Natural killer cell (primary cell): Measurements from ENCODE around the gene NAT9. TPM values are rescaled to one million over a fixed set of nuclear protein-coding genes. Genes with fewer than 3 reads are reported as not detected.
A peak's percentile ranks its signal among the peaks of the same experiment; 100 is the strongest.

Source experiments
- ATAC-seq, 3 donors: fragments of 150-1000 bp in 2 of 3; fragments of 200-7000 bp in 1 of 3; cut with Tn5 transposase; 1 replicate in 1 of 3; 2 replicates in 2 of 3; pipeline ENCODE4 v1.10.0; 2021; ENCODE audit warnings: mild to moderate bottlenecking in 2 of 3, moderate library complexity in 2 of 3
- DNase-seq, 2 donors: peaks; one replicate each; pipeline versions ENCODE4 v3.0.0 to v3.0.0-alpha.2; 2013 to 2021; ENCODE audit warnings: mixed read lengths in 1 of 2
- H3K27ac ChIP-seq: one replicate; pipeline ENCODE4 v1.5.1; 2013; ENCODE audit warnings: mild to moderate bottlenecking, low read length
- H3K27me3 ChIP-seq: one replicate; pipeline ENCODE4 v1.6.1; 2013; ENCODE audit warnings: low read length; ENCODE audit not compliant: control insufficient read depth, insufficient read depth
- H3K36me3 ChIP-seq: one replicate; pipeline ENCODE4 v1.6.1; 2013; ENCODE audit warnings: low read length; ENCODE audit not compliant: control insufficient read depth, insufficient read depth
- H3K4me1 ChIP-seq: one replicate; pipeline ENCODE4 v1.6.1; 2013; ENCODE audit warnings: low read length; ENCODE audit not compliant: control insufficient read depth, insufficient read depth
- H3K4me3 ChIP-seq: one replicate; pipeline ENCODE4 v1.5.1; 2013; ENCODE audit warnings: low read length
- H3K9me3 ChIP-seq: one replicate; pipeline ENCODE4 v1.6.1; 2013; ENCODE audit warnings: low read length; ENCODE audit not compliant: control insufficient read depth, insufficient read depth
- H3K27ac Mint-ChIP-seq, 2 donors: one replicate each; pipeline ENCODE4 v1.8.0; 2022; ENCODE audit warnings: mild to moderate bottlenecking in 2 of 2, mixed read lengths in 2 of 2, moderate library complexity in 1 of 2
- H3K27me3 Mint-ChIP-seq, 2 donors: one replicate each; pipeline ENCODE4 v1.8.0; 2022; ENCODE audit warnings: low read depth in 2 of 2, mixed read lengths in 2 of 2
- H3K36me3 Mint-ChIP-seq: one replicate; pipeline ENCODE4 v1.8.0; 2022; ENCODE audit warnings: mixed read lengths
- H3K4me1 Mint-ChIP-seq, 2 donors: one replicate each; pipeline ENCODE4 v1.8.0; 2022; ENCODE audit warnings: mixed read lengths in 2 of 2
- H3K4me3 Mint-ChIP-seq: one replicate; pipeline ENCODE4 v1.8.0; 2022; ENCODE audit warnings: mild to moderate bottlenecking, moderate library complexity, mixed read lengths
- H3K9me3 Mint-ChIP-seq, 2 donors: one replicate each; pipeline ENCODE4 v1.8.0; 2022; ENCODE audit warnings: mixed read lengths in 2 of 2
- WGBS: methylation state at CpG from one replicate; pipeline ENCODE4 v1.1.7; 2013; ENCODE audit warnings: missing lambda C conversion rate; ENCODE audit not compliant: insufficient coverage; 5-methylcytosine and 5-hydroxymethylcytosine counted together
- intact Hi-C: fragments of 100-400 bp; cut with micrococcal nuclease; formaldehyde crosslinking; loops from one replicate; pipeline ENCODE4 v1.14.2; 2022
- total RNA-seq, 4 donors: library from RNA; stranded (reverse); fragments of 120-200 nt in 1 of 4; gene quantifications; one replicate each; pipeline versions ENCODE4 v1.2.3 to v1.2.4, GENCODE V29; 2013 to 2022
- TF ChIP-seq, protein P1 (sequence below): fragments of 200-600 bp; IDR thresholded peaks from one replicate; pipeline ENCODE4 v1.8.0; 2022; ENCODE audit warnings: antibody characterized with exemption

NAT9 gene
- total RNA-seq, 3 donors from 2014 or later (not counting 1 experiment from before 2014, with no cell fraction given) = 20.0 to 27.2 (median 24.8) TPM

DNA sequence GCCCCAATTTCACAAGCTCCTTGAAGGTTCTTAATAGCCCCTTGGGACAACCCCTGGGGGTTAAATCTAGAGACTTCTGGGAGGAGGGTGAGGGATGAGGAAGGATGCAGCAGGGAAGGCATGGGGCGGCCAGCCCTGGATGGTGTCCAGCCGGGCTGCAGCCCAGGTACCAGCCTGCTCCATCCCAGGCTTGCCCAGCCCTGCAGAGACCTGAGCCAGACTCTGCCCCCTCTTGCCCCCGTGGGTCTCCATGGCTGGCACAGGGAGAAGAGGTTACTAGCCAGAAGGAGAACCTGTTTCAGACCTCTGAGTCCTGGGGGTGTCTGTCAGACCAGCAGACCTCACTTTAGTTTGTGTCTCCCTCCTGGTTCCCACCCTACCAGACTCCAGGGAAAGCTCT, 19.3 kb downstream of the NAT9 start:
- Histone ChIP-seq H3K4me3 (no peak overlapping the region), H3K9me3 (no peaks in the 10 kb centered on the region), H3K27me3 (no peaks in the 10 kb centered on the region), H3K4me1 (peaks cover 100% of the 10 kb centered on the region), H3K27ac (peak overlapping the region; percentile 15), H3K36me3 (peaks cover 28% of the 10 kb centered on the region)
- Mint-ChIP-seq H3K27ac (peak overlapping the region; percentile 85 to 92), H3K4me1 (peaks cover 85 to 93% of the 10 kb centered on the region in 2 donors), H3K27me3 (no peaks in the 10 kb centered on the region), H3K4me3 (peak overlapping the region; percentile 70), H3K9me3 (no peaks in the 10 kb centered on the region), H3K36me3 (no peaks in the 10 kb centered on the region)
- ATAC-seq = no peak
- TF ChIP-seq, protein P1, sequence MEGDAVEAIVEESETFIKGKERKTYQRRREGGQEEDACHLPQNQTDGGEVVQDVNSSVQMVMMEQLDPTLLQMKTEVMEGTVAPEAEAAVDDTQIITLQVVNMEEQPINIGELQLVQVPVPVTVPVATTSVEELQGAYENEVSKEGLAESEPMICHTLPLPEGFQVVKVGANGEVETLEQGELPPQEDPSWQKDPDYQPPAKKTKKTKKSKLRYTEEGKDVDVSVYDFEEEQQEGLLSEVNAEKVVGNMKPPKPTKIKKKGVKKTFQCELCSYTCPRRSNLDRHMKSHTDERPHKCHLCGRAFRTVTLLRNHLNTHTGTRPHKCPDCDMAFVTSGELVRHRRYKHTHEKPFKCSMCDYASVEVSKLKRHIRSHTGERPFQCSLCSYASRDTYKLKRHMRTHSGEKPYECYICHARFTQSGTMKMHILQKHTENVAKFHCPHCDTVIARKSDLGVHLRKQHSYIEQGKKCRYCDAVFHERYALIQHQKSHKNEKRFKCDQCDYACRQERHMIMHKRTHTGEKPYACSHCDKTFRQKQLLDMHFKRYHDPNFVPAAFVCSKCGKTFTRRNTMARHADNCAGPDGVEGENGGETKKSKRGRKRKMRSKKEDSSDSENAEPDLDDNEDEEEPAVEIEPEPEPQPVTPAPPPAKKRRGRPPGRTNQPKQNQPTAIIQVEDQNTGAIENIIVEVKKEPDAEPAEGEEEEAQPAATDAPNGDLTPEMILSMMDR = no peak
- intact Hi-C loops = no loop called here
- 56% methylated on average over 3 of the region's 3 CpGs for WGBS
- no peak for DNase-seq

DNA sequence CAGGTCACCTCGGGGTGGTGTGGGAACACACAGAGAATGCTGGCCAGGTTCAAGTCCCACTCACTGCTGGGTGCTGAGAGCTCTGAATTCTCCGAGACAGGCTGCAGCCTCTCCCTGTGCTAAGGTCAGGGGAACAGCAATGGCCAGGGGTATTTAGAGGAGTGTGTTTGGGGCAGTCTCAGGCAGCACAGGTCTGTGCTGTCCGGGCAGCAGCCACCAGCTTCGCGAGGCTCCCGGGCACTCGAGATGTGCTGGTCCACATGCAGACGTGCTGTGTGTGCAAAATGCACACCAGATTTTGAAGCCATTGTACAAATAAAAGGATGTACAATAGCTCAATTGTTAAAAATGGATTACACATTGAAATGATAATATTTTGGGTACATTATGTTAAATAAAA, 20.6 kb downstream of the NAT9 start:
- no peaks in the 10 kb centered on the region for H3K9me3 Mint-ChIP-seq
- H3K36me3 Mint-ChIP-seq = no peaks in the 10 kb centered on the region
- H3K27me3 Mint-ChIP-seq = no peaks in the 10 kb centered on the region
- 65% methylated on average over 8 of the region's 8 CpGs for WGBS
- Histone ChIP-seq H3K9me3 (no peaks in the 10 kb centered on the region), H3K4me3 (no peak overlapping the region), H3K36me3 (peaks cover 24% of the 10 kb centered on the region), H3K4me1 (peaks cover 99% of the 10 kb centered on the region), H3K27ac (peak overlapping the region; percentile 8), H3K27me3 (no peaks in the 10 kb centered on the region)
- H3K27ac Mint-ChIP-seq = peak overlapping the region; percentile 92 to 93
- TF ChIP-seq, protein P1 = no peak
- DNase-seq (no peak), ATAC-seq (no peak)
- intact Hi-C loops = no loop called here
- peaks cover 88 to 92% of the 10 kb centered on the region in 2 donors for H3K4me1 Mint-ChIP-seq
- H3K4me3 Mint-ChIP-seq = peak overlapping the region; percentile 99

DNA sequence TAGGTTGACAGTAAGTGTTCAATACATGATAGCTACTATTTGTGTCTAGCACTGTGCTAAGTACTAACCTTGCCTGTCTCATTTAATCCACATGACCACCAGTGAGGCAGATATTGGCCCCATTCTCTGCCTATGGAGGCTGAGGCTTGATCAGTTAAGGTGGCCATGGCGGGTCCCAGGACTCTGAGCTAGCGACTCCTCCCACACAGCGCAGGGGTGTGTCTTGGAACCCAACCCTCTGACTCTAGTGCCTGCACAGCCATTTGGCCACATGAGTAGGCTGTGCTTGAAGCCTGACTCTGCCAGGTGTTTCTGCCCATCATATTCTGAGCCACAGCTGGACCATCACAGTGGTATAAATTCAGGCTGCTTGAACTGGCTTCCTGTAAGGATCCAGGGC, 21.3 kb downstream of the NAT9 start:
- Histone ChIP-seq H3K9me3 (no peaks in the 10 kb centered on the region), H3K27ac (peak overlapping the region; percentile 8), H3K4me1 (peaks cover 99% of the 10 kb centered on the region), H3K4me3 (no peak overlapping the region), H3K27me3 (no peaks in the 10 kb centered on the region), H3K36me3 (peaks cover 25% of the 10 kb centered on the region)
- DNase-seq = peak in 1 of 2 donors; percentile 42
- Mint-ChIP-seq H3K9me3 (no peaks in the 10 kb centered on the region), H3K27ac (peak overlapping the region; percentile 92 to 93), H3K4me1 (peaks cover 87 to 92% of the 10 kb centered on the region in 2 donors), H3K36me3 (no peaks in the 10 kb centered on the region), H3K4me3 (peak overlapping the region; percentile 99), H3K27me3 (no peaks in the 10 kb centered on the region)
- 65% methylated on average over 3 of the region's 3 CpGs for whole genome bisulfite sequencing
- peak in 1 of 3 donors; percentile 6 for ATAC-seq
- intact Hi-C loops = no loop called here
- TF ChIP-seq, protein P1 = no peak

DNA sequence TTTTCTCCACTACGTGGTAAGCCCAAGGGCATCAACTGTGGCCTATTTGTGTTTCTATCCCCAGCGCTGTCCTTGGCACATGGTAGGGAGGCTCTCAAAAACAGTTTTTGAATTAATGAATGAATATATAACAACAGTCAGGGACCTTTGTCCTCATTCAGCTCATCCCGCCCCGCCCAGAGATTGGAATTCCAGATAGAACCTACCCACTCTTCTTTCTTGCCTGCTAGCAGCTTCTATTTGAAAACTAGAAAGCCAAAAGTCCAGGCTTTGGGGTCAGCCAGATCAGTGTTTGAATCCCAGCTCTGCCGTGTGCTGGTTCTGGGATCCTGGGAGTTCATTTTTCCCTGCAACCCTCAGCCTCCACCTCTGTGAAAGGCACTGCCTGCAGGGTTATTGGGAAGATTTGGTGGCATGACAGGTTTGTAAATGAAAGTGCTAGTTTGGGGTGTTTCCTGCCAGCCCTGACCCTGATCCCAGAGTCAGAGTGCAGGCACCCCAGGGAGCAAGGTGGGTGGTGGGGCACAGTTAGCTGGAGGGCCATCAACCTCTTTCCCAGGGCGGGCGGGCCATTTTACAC, 23.2 kb downstream of the NAT9 start:
- H3K4me3 Mint-ChIP-seq = peak overlapping the region; percentile 99
- H3K4me1 Mint-ChIP-seq = peaks cover 72 to 77% of the 10 kb centered on the region in 2 donors
- H3K27me3 Mint-ChIP-seq = no peaks in the 10 kb centered on the region
- H3K27ac Mint-ChIP-seq = peak overlapping the region; percentile 92 to 93
- TF ChIP-seq, protein P1 = no peak
- no peak for DNase-seq
- H3K36me3 ChIP-seq = peaks cover 25% of the 10 kb centered on the region
- H3K4me1 ChIP-seq = peaks cover 81% of the 10 kb centered on the region
- H3K27ac ChIP-seq = peak overlapping the region; percentile 51
- H3K4me3 ChIP-seq = no peak overlapping the region
- no peaks in the 10 kb centered on the region for H3K9me3 Mint-ChIP-seq
- 72% methylated on average over 6 of the region's 7 CpGs for WGBS
- ATAC-seq = no peak
- H3K27me3 ChIP-seq = no peaks in the 10 kb centered on the region
- H3K9me3 ChIP-seq = no peaks in the 10 kb centered on the region
- intact Hi-C loops = no loop called here
- no peaks in the 10 kb centered on the region for H3K36me3 Mint-ChIP-seq
